ENCODE data around the gene B3GNT7.
"Not testable (repeated sequence)": the region's sequence is repeated elsewhere in the genome, so short reads cannot be mapped to it uniquely, and the experiment has no call there.

Gene B3GNT7

DNA sequence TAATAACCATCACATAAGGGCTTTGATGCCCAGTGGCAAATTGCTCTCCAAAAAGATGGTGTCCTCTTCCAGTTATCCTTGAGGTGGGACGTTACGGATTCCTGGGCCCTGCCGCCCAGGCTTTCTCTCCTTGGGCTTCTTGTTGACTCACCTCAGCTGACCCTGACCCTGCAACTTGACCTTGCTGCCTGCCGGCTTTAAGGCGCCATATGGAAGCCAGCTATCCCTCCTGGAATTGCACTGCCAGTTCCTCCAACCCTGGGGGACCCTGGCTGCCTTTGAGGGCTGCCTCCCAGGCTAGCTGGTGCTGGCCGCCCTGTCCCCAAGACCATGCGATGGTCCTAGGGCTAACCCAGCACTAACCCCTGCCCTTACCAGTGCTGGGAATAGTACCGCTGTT, 28.3 kb upstream of the B3GNT7 start:
- DNase-seq = no peak

DNA sequence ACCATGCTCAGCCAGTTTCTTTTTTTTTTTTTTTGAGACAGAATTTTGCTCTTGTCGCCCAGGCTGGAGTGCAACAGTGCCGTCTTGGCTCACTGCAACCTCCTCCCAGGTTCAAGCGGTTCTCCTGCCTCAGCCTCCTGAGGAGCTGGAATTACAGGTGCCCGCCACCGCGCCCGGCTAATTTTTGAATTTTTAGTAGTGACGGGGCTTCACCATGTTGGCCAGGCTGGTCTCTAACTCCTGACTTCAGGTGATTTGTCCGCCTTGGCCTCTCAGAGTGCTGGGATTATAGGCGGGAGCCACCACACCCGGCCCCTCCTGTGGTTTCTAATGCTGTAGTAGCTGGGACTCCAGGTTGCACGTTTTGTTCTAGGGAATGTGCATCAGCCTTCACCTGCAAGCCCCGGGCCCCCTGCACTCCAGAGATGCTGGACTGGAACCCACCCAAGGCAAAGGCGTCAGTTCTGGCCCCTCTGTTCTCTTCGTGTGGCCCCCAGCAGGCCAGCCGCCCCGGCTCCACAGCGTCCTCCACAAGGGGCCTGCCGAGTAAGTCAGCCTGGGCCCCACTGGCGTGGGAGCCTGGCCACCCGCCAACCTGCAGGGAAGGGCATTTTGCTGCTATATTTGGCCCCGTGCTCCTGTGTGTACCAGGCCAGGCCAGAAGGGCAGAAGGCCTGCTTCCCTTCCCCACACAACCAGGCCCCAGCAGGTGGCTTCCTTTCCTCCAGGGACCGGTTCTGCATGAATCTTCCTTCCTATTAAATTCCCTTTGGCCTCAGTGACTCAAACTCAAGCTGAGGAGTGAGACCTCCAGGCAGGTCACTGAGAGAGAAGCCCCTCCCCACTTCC, 25.7 kb upstream of the B3GNT7 start:
- no peak for DNase-seq

DNA sequence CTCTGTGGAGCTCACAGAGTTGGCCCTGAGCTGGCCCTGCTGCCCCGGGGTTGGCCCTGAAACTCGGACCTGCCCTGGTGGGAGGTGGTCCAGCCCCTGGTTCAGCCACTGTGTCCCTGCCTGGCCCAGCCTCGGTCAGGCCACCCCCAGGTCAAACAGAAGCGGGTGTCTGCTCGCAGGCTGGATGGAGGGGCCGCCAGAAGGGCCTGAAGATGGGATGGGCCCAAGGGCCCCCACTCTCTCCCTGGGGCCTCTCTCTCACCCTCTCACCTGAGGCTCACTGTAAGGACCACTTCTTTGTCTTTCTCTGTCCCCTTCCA, 25.1 kb upstream of the B3GNT7 start:
- no peak for DNase-seq

DNA sequence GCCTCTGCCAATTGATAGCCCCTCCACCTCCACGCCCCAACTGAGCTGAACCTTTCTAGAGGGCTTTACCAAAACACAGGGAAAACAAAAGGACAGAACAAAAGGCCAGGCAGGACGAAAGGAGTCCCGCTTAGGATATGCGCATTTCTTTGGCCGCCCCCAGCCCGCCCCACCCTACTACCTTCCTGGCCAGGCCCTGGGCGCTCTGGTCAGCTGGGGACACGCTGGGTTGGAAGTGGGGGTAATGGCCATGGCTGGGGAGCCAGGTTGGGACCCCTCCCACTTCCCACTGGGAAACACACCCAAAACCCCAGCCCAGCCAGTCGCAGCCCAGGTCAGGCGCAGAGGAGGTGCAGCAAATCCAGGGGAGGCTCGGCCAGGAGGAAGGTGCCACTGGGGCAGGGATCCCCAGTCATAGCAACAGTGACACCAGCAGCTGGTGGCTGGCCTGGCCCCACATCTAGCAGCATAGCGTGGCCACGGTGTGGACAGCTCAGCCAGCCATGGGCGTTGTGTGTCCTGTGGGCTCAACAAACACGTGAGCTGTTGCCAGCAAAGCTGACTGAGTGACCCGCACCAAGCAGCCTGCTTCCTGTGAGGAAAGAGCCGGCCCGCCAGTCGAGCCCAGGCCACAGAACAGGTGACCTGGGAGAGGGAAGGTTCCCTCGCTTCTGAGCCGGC, 24.6 kb upstream of the B3GNT7 start:
- no peak for DNase-seq

DNA sequence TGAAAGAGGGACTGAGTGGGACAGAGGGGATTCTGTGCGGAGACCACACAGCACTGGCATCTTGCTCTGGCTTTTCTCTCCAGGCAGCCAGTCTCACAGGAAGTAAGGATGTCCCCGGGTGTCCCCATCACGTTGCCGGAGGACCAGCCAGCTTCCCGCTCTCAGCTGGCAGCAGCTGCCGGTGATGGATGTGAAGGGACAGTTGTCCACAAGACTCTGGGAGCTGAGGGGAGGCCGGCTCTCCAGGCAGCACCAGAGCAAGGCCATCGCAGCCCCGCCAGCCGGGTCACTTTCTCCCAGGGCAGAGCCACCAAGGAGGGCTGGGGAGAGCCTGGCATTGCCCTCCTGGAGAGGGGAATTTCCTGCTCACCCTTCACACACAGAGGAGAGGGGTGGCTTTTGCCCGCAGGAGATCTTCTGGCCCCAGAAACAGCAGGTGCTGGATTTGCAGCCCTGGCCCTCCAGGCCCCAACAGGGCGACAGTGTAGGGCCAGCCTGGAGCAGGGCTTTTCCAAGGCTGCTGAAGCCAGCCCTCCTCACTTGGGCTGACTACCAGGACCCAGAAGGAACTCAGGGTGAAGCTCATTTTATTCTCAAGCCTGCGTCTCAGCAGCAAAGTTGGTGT, 24.0 kb upstream of the B3GNT7 start:
- DNase-seq = no peak

DNA sequence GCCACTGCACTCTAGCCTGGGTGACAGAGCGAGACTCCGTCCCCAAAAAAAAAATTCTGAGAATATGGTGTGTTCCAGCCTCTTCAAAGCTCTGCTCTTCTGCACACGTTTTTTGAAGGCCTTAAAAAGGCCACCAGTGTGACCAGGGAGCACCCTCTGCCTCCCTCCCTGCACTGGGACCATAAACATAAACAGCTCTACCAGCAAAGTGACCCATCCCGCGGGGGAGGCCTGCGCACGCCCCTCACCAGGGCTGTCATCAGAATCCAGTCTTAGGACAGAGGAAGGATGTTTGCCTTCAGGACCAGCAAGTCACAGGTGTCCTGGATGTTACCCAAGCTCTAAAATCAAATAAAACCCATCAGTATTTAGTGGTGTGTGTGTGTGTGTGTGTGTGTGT, 23.2 kb upstream of the B3GNT7 start:
- DNase-seq = no peak

DNA sequence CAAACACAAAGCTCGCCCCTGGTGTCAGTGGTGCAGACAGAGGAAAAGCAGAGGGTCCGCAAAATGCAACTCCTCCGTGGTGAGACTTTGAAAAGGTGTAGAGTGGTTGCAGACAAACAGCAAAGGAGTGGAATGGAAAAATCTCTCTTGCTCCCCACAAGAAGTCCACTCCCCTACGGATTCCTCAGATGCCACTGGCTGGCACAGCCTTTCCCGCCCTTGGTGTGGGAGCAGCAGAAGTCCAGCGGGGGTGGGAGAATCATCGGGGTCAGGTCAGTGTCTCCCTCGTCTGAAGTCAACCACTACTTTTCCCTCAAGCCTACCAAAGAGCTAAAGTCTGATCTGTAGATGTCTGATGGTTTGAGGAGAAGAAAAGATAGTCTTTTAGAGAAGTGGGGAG, 22.3 kb upstream of the B3GNT7 start:
- DNase-seq = no peak

DNA sequence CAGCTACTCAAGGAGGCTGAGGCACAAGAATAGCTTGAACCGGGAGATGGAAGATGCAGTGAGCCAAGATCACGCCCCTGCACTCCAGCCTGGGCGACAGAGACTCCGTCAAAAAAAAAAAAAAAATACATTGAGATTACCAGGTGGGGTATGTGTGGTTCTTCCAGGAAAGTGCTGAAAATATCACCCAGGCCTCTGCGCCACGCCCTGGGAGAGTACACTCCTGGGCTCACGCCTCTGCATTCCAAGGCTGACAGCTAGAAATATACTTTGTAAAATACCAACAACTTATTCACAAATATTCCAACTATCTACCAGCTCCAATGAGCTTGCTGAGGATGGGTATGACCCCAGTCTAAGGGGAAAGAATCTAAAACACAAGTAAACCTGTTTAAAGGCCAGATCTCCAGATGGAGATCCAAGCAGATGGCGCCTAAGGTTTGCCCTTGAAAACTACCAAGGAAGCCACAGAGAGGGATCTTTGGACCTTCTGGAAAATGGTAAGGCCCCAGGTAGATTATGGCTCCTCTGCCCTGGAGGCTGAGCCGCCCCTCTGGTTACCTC, 21.6 kb upstream of the B3GNT7 start:
- DNase-seq = no peak

DNA sequence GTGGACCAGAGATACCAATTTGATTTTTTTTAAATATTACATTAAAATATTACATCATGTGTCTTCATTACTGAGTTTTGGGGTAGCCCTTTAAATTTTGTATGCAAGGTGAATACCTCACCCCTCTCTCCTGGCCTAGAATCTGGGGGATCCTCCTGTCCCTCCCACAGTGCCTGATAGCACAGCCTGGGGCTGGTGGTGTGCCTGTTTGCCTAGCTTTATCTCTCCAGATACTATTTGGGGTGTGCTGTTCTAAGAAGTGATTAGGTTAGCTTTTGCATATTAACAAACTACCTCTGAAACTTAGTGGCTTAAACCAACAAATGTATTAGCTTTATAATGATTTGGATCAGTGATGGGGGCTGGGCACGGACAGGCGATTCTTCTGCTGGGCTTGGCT, 20.7 kb upstream of the B3GNT7 start:
- DNase-seq = no peak

DNA sequence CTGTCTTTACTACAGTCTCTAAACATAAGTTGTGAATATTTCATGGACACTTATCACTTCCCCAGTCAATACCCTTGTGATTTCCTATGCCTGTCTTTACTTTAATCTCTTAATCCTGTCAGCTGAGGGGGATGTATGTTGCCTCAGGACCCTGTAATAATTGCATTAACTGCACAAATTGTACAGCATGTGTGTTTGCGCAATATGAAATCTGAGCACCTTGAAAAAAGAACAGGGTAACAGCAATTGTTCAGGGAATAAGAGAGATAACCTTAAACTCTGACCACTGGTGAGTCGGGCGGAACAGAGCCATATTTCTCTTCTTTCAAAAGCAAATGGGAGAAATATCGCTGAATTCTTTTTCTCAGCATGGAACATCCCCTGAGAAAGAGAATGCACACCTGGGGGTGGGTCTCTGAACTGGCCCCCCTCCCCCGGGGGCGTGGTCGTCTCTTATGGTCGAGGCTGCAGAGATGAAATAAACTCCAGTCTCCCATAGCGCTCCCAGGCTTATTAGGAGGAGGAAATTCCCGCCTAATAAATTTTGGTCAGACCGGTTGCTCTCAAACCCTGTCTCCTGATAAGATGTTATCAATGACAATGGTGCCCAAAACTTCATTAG, 19.4 kb upstream of the B3GNT7 start:
- DNase-seq = not testable (repeated sequence)

DNA sequence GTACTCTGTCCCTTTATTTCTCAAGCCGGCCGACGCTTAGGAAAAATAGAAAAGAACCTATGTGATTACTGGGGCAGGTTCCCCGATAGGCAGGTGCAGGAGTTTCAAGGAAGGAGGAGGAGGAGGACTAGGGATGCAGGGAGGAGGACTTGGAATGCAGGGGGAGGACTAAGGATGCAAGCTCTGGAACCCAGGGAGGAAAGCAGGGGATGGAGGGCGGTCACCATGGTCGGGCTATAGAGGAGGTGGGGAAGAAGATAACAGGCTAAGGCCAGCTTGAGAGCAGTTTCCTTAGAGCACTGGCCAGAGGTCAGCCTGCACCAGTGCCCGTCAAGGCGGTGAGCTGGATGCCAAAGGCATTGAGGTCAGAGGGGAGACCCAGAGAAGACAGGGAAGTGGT, 18.7 kb upstream of the B3GNT7 start:
- no peak for DNase-seq

DNA sequence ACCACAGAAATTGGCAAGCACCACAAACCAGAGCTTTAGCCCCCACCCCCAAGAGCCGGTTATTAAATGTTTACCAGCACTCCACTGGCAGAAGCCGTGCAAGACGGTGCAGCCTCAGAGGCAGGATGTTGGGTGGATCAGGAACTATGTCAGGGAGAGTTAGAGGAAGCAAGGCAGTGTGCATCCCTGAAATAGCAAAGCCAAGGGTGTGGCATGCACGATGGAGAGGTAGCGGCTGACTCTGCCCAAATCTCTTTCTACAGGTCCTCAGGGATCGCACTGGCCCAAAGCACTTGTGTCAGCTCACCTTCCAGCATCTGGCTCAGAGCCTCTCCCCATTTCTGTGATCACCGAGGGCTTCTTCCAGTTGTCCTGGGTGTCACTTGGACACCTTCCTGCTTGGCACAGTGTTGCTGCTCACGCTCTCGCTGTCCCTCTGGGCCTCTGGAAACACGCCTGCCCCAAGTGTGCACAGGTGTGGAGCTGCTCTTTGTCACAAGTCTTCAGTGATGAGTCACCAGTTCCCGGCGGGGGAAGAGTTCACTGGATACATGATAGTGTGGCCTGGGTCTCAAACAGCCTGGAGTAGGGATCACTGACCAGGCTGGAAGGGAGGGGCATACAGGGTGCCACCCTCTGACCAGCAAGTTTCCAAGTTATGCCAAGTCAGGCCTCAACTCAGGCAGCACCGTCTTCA, 17.3 kb upstream of the B3GNT7 start:
- no peak for DNase-seq

DNA sequence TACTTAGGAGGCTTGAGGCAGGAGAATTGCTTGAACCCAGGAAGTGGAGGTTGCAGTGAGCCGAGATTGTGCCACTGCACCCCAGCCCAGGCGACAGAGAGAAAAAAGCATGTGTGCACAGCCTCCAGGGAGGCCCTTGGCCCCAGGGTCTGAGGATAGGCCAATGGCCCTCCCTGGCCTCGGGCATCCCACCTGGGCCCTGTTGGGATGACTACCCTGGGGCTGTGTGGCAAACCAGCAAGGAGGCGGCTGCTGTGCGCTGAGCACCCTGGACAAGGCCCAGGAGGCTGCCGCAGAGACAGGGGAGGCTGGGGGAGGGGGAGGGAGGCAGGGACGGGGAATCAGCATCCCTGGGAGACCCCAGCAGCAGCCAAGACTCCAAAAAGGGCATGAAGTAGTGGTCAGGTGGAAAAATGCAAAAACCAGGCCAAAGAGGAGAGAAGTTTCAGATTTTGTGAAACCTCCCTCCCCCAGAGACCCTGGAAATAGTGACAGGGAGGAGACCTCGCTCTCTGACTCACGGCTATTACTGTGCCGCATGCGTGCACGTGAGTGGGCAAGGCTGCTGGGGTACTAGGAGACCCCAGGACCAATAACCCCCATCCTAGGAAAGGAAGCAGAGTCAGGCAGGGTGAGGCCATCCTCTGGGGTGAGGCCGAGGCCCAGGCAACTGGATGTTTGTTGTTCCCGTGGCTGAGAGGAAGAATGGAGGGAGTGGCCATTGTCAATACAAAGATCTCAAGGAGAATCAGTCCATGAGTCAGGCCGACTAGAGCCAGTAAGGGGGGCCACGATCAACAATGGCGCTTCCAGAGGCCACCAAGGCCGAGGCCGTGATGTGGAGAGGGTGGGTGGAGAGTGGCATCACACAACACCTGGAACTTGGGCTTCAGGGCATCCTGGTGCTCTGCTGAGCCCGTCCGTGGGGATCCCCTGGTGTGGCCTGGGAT, 16.0 kb upstream of the B3GNT7 start:
- no peak for DNase-seq

DNA sequence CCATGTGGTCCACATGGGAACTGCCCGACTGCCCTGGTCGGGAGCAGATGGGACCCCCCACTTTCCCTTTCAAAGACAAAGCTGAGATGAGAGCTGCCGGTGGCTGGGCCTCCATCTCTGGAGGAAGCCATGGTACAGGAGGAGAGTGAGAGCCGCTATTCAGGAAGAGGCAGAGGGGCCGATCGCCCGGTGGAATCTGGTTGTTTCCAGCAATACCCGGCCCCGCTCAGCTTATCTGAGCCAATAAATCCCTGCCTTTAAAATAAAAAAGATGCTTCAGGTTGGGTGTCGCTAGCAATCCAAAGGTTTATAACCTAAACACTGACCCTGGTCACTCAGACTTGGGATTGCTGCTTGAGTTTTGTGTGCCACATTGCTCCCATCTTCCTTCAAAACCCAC, 15.2 kb upstream of the B3GNT7 start:
- DNase-seq = no peak

DNA sequence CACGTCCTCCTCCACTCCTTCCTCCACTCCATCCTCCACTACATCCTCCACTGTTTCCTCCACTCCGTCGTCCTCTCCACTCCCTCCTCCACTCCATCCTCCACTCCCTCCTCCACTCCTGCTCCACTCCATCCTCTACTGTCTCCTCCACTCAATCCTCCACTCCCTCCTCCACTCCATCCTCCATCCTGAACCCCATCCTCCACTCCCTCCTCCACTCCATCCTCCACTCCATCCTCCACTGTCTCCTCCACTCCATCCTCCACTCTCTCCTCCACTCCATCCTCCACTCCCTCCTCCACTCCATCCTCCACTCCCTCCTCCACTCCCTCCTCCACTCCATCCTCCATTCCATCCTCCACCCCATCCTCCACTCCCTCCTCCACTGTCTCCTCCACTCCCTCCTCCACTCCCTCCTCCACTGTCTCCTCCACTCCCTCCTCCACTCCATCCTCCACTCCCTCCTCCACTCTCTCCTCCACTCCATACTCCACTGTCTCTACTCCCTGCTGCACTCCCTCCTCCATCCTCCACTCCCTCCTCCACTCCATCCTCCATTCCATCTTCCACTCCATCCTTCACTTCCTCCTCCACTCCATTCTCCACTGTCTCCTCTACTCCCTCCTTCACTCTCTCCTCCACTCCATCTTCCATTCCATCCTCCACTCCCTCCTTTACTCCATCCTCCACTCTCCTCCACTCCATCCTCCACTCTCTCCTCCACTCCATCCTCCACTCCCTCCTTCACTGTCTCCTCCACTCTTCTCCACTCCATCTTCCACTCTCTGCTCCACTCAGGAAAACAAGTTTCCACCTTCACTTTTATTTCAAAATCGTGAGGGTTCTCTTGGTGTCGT, 14.3 kb upstream of the B3GNT7 start:
- DNase-seq = no peak

DNA sequence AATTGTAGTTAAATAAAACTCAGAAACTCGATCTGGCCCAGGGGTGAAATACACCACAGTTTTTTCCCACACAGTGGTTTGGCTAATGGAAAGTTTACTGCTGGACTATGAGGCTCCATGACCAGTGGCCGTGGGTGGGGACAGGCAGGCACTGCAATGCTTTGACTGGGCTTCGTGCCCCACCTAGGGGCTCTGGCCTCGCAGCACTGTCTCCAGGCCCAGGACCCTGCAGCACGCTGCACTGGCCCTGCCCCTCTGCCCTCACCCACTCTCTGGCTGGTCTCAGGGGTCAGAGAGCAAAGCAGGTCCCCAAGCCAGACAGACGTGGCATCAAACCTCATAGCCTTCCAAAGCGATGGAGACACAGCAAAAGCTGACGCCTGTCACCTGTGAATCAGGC, 13.4 kb upstream of the B3GNT7 start:
- no peak for DNase-seq

DNA sequence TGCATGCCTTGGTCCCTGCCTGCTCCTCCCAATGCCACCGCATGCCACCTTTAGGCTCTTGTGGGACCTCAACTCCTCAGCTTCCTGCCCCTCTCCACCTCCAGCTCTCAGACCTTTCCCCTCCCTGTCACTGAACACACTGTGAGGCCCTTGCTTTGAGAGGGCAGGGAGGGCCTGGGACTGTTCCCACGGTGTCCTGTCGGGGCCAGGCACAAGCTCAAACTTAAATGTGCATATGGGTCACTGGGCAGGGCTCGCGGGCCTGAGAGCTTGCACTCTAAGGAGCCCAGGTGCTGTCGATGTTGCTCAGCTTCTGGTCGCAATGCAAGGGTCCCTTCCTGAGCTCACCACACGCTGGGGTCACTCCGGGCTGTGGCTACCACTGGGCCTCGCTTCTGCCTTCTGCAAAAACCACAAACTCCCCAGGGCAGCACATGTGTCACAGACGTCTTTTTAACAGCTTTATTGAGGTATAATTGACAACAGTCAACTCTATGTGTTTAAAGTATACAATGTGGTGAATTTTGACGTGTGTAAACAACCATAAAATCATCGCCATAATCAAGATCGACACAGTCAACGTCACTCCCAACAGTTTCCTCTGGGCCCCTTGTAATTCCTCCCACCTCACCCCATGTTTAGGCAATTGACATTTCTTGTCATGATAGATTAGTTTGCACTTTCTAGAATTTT, 11.9 kb upstream of the B3GNT7 start:
- no peak for DNase-seq

DNA sequence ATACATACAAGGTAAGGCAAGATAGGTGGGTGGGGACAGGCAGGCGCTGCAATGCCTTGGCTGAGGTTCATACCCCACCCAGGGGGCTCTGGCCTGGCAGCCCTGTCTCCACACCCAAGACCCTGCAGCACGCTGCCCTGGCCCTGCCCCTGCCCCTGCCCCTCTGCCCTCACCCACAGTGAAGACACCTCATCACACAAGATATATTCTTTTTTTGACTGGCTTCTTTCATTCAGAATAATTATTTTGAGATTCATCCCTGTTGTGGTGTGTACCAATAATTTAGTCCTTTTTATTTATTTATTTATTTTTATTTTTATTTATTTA, 11.4 kb upstream of the B3GNT7 start:
- DNase-seq = no peak

DNA sequence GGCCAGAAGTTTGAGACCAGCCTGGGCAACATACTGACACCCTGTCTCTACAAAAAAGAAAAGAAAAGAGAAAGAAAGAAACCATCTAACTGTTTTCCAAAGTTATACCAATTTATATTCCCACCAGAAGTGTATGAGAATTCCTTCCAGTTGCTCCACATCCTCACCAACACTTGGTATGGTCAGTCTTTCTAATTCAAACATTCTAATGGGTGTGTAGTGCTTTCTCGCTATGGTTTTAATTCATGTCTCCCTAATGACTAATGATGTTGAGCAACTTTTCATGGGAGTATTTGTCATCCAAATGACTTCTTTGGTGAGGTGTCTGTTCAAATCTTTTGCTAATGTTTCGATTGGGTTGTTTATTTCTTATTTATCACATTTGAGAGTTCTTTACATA, 10.5 kb upstream of the B3GNT7 start:
- DNase-seq = no peak

DNA sequence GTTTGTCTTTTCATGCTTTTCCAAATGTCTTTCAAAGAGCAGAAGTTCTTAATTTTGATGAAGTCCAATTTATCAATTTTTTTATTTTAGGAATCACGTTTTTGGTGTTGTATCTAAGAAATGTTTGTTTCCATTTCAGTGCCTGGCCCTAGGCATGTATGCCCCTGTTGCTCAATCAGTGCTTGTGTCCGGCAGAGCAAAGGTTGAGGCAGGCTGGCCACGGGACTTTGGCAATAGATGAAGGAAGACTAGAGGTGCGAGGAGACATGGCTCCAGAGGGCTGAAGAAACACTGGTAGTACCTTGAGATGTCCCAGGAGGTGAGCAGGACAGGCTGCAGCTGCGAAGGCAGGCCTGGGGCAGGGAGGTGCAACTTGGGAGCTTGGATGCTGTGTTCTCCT, 10.1 kb upstream of the B3GNT7 start:
- DNase-seq = no peak

Measured in NCI-H1930 (cell line).